GM23338 (cell line): Measurements from ENCODE around the gene LPP.

ENCODE experiments used
- CTCF ChIP-seq, 2 experiments: fragments of 200-600 bp in 1 of 2; sonication (generic) in 1 of 2; conservative IDR thresholded peaks; 2 replicates each; pipeline versions ENCODE4 v1.5.1 to v1.6.1; 2016 to 2017; ENCODE audit warnings: antibody characterized with exemption in 2 of 2, low read depth in 2 of 2, mild to moderate bottlenecking in 2 of 2, moderate library complexity in 1 of 2
- EZH2phosphoT487 ChIP-seq: fragments of 200-600 bp; sonication (generic); IDR thresholded peaks from one replicate; pipeline ENCODE4 v1.8.1; 2018; ENCODE audit warnings: antibody characterized with exemption; ENCODE audit not compliant: unreplicated experiment
- POLR2AphosphoS5 ChIP-seq: IDR thresholded peaks from 2 replicates; pipeline ENCODE4 v1.6.1; 2016; ENCODE audit warnings: antibody characterized with exemption, low read depth
- REST ChIP-seq: IDR thresholded peaks from one replicate; pipeline ENCODE4 v1.6.1; 2018; ENCODE audit warnings: antibody characterized with exemption; ENCODE audit not compliant: unreplicated experiment

GRCh38 chr3:188274249-188274915 lies 120.4 kb downstream of the LPP start:
- no peak for TF ChIP-seq POLR2AphosphoS5
- no peak for TF ChIP-seq CTCF (conservative IDR thresholded peaks at IDR 0.05; ENCODE audit: low read depth in 2 of 2)
- no peak for TF ChIP-seq REST
- no peak for TF ChIP-seq EZH2phosphoT487
